HCT116 (cell line): Measurements from ENCODE around the gene TCF7L1.

ENCODE experiments used
- CEBPB ChIP-seq: IDR thresholded peaks from 2 replicates; pipeline ENCODE4 v1.6.1; 2012; ENCODE audit warnings: low read depth
- EGR1 ChIP-seq: IDR thresholded peaks from 2 replicates; pipeline ENCODE4 v1.6.1; 2012; ENCODE audit warnings: low read depth
- EZH2 ChIP-seq: fragments of 200-600 bp; sonication (generic); IDR thresholded peaks from 2 replicates; pipeline ENCODE4 v1.6.1; 2017; ENCODE audit warnings: antibody characterized with exemption, mixed run types
- EZH2phosphoT487 ChIP-seq: fragments of 200-600 bp; IDR thresholded peaks from 2 replicates; pipeline ENCODE4 v1.6.1; 2018; ENCODE audit warnings: antibody characterized with exemption, borderline replicate concordance
- JUND ChIP-seq: IDR thresholded peaks from 2 replicates; pipeline ENCODE4 v1.6.1; 2012
- POLR2A ChIP-seq: IDR thresholded peaks from 2 replicates; pipeline ENCODE4 v1.7.0; 2011; ENCODE audit warnings: borderline replicate concordance; ENCODE audit not compliant: insufficient read depth, insufficient read length; ENCODE audit errors: extremely low read depth
- POLR2AphosphoS5 ChIP-seq: IDR thresholded peaks from 2 replicates; pipeline ENCODE4 v1.6.1; 2011; ENCODE audit warnings: mild to moderate bottlenecking, low read depth, low read length, moderate library complexity
- REST ChIP-seq: IDR thresholded peaks from 2 replicates; pipeline ENCODE4 v1.6.1; 2012; ENCODE audit warnings: low read depth
- SP1 ChIP-seq: IDR thresholded peaks from 2 replicates; pipeline ENCODE4 v1.6.1; 2012; ENCODE audit warnings: low read depth
- ZNF274 ChIP-seq: fragments of 200-500 bp; sonication (Bioruptor generic); IDR thresholded peaks from 2 replicates; pipeline ENCODE4 v1.6.1; 2014; ENCODE audit warnings: mild to moderate bottlenecking, low read depth, low read length, inconsistent platforms
- TF ChIP-seq, protein P1 (sequence below), 3 experiments: fragments of 200-600 bp in 1 of 3; sonication (generic) in 1 of 3; IDR thresholded peaks in 2 of 3; conservative IDR thresholded peaks in 1 of 3; 2 replicates each; pipeline ENCODE4 v1.5.1; 2012 to 2017; ENCODE audit warnings: low read depth in 2 of 3, low read length in 2 of 3, antibody characterized with exemption in 1 of 3, borderline replicate concordance in 1 of 3, control low read depth in 1 of 3, mild to moderate bottlenecking in 1 of 3, mixed read lengths in 1 of 3, mixed run types in 1 of 3, moderate library complexity in 1 of 3; ENCODE audit not compliant: insufficient read depth in 1 of 3
- TF ChIP-seq, protein P2 (sequence below): IDR thresholded peaks from 2 replicates; pipeline ENCODE4 v1.6.1; 2012

GRCh38 chr2:85151026-85151425 lies 17.8 kb downstream of the TCF7L1 start:
- TF ChIP-seq, protein P1, sequence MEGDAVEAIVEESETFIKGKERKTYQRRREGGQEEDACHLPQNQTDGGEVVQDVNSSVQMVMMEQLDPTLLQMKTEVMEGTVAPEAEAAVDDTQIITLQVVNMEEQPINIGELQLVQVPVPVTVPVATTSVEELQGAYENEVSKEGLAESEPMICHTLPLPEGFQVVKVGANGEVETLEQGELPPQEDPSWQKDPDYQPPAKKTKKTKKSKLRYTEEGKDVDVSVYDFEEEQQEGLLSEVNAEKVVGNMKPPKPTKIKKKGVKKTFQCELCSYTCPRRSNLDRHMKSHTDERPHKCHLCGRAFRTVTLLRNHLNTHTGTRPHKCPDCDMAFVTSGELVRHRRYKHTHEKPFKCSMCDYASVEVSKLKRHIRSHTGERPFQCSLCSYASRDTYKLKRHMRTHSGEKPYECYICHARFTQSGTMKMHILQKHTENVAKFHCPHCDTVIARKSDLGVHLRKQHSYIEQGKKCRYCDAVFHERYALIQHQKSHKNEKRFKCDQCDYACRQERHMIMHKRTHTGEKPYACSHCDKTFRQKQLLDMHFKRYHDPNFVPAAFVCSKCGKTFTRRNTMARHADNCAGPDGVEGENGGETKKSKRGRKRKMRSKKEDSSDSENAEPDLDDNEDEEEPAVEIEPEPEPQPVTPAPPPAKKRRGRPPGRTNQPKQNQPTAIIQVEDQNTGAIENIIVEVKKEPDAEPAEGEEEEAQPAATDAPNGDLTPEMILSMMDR (IDR thresholded peaks at IDR 0.05 in 2 of 3, conservative IDR thresholded peaks at IDR 0.05 in 1 of 3; ENCODE audit: borderline replicate concordance in 1 of 3, insufficient read depth in 1 of 3, low read depth in 2 of 3, low read length in 2 of 3) = no peak
- TF ChIP-seq ZNF274 (no peak), EZH2phosphoT487 (no peak), POLR2AphosphoS5 (no peak), EGR1 (no peak), POLR2A (no peak), EZH2 (no peak), JUND (no peak), REST (no peak), SP1 (no peak), CEBPB (no peak)
- TF ChIP-seq, protein P2, sequence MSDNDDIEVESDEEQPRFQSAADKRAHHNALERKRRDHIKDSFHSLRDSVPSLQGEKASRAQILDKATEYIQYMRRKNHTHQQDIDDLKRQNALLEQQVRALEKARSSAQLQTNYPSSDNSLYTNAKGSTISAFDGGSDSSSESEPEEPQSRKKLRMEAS = no peak
